ENCODE results near the gene TMEM50B.

DNA sequence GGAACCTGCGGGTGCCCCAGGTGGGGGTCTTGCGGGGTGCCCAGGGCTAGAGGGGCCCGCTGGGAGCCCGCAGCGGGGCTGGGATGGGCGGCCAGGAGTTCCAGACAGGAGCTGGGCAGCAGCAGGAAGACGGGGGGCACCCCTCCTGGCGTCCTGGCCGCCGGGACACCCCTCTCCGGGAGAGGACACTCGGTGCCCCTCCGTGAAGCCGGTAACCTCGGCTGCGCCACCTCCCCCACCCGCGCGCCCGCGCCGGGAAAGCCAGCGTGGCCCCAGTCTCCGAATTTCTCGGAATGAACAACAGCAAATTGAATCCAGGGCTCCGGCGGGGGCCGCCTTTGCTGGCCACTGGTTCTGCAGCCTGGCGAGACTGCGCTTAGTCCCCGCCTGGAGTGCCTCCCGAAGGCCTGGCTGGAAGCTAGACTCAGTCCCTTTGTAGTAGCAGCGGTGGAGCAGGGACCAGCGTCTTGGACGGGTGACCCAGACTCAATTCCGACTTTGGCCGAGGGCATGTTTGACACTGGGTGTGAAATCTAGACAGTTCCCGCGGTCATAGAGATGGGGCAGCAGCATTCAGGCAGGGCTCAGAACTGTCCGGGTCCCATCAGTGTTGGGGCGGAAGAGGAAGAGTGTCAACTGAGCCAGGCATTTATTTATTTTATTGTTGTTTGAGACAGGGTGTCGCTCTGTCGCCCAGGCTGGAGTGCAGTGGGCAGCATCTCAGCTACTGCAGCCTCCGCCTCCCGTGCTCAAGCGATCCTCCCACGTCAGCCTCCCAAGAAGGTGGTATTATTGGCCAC is 75.8 kb downstream of the TMEM50B start:
- TF ChIP-seq, protein P1, sequence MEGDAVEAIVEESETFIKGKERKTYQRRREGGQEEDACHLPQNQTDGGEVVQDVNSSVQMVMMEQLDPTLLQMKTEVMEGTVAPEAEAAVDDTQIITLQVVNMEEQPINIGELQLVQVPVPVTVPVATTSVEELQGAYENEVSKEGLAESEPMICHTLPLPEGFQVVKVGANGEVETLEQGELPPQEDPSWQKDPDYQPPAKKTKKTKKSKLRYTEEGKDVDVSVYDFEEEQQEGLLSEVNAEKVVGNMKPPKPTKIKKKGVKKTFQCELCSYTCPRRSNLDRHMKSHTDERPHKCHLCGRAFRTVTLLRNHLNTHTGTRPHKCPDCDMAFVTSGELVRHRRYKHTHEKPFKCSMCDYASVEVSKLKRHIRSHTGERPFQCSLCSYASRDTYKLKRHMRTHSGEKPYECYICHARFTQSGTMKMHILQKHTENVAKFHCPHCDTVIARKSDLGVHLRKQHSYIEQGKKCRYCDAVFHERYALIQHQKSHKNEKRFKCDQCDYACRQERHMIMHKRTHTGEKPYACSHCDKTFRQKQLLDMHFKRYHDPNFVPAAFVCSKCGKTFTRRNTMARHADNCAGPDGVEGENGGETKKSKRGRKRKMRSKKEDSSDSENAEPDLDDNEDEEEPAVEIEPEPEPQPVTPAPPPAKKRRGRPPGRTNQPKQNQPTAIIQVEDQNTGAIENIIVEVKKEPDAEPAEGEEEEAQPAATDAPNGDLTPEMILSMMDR (IDR thresholded peaks at IDR 0.05; ENCODE audit: poor library complexity) = no peak
- no peak for TF ChIP-seq EZH2 (IDR thresholded peaks at IDR 0.05; ENCODE audit: borderline replicate concordance)

Data from hepatocyte (in vitro differentiated cells).